Spleen (tissue), 11 donors: ENCODE measurements around the gene MEST. TPM values are rescaled to one million over a fixed set of nuclear protein-coding genes. Genes with fewer than 3 reads are reported as not detected.

ENCODE experiments used
- DNase-seq: peaks from one replicate; pipeline ENCODE4 v3.0.0-alpha.2; 2020
- H3K27ac ChIP-seq, 8 donors: fragments of 200-600 bp; sonication (generic) in 7 of 8; 1 replicate in 4 of 8; 2 replicates in 4 of 8; pipeline versions ENCODE4 v1.5.0 to v1.8.0; 2016 to 2021; ENCODE audit warnings: inconsistent platforms in 4 of 8, mild to moderate bottlenecking in 4 of 8, moderate library complexity in 1 of 8
- H3K27me3 ChIP-seq, 7 donors: fragments of 200-600 bp; sonication (generic) in 6 of 7; replicated peaks in 1 of 7; 1 replicate in 4 of 7; 2 replicates in 3 of 7; pipeline versions ENCODE4 v1.5.0 to v1.8.0; 2016 to 2021; ENCODE audit warnings: inconsistent platforms in 3 of 7, mild to moderate bottlenecking in 1 of 7
- H3K36me3 ChIP-seq, 6 donors: fragments of 200-600 bp; sonication (generic) in 5 of 6; 1 replicate in 4 of 6; 2 replicates in 2 of 6; pipeline versions ENCODE4 v1.5.0 to v1.8.0; 2016 to 2021; ENCODE audit warnings: inconsistent platforms in 2 of 6
- H3K4me1 ChIP-seq, 6 donors: fragments of 200-600 bp; sonication (generic) in 5 of 6; 1 replicate in 3 of 6; 2 replicates in 3 of 6; pipeline versions ENCODE4 v1.5.0 to v1.8.0; 2016 to 2021; ENCODE audit warnings: inconsistent platforms in 3 of 6
- H3K4me3 ChIP-seq, 8 donors: fragments of 200-600 bp; sonication (generic) in 7 of 8; 1 replicate in 4 of 8; 2 replicates in 4 of 8; pipeline versions ENCODE4 v1.5.0 to v1.8.0; 2016 to 2021; ENCODE audit warnings: inconsistent platforms in 4 of 8, mild to moderate bottlenecking in 4 of 8, moderate library complexity in 2 of 8
- H3K9me3 ChIP-seq, 8 donors: fragments of 200-600 bp; sonication (generic) in 7 of 8; 1 replicate in 4 of 8; 2 replicates in 4 of 8; pipeline versions ENCODE4 v1.5.0 to v1.8.0; 2016 to 2021; ENCODE audit warnings: inconsistent platforms in 4 of 8
- CTCF ChIP-seq, 11 experiments: fragments of 200-600 bp in 7 of 11; fragments of 450-650 bp in 4 of 11; sonication (generic) in 4 of 11; IDR thresholded peaks in 8 of 11; conservative IDR thresholded peaks in 3 of 11; 1 replicate in 7 of 11; 2 replicates in 4 of 11; pipeline versions ENCODE4 v1.4.0 to v1.8.0; 2016 to 2021; ENCODE audit warnings: antibody characterized with exemption in 11 of 11, inconsistent platforms in 4 of 11, mild to moderate bottlenecking in 1 of 11
- POLR2A ChIP-seq, 3 donors: fragments of 450-650 bp; IDR thresholded peaks; one replicate each; pipeline ENCODE4 v1.5.1; 2017; ENCODE audit warnings: antibody characterized with exemption in 3 of 3, mild to moderate bottlenecking in 1 of 3
- POLR2AphosphoS5 ChIP-seq, 3 donors: sonication (generic); formaldehyde crosslinking; IDR thresholded peaks; one replicate each; pipeline ENCODE4 v1.5.1; 2017; ENCODE audit warnings: antibody characterized with exemption in 3 of 3
- WGBS, 5 donors: extraction: QIAGEN DNeasy Blood & Tissue Kit in 3 of 5; methylation state at CpG; one replicate each; pipeline versions ENCODE4 v1.1.5 to v1.1.7; 2013 to 2018; 5-methylcytosine and 5-hydroxymethylcytosine counted together
- intact Hi-C: fragments of 100-400 bp; cut with DNase I; formaldehyde crosslinking; loops from one replicate; pipeline ENCODE4 v1.15.0; 2023; ENCODE audit warnings: low total_unique reads
- polyA plus RNA-seq, 3 donors: library from polyadenylated mRNA; stranded (reverse); fragments of 200-250 nt; gene quantifications; one replicate each; pipeline ENCODE4 v1.2.1, GENCODE V29; 2013
- total RNA-seq, 7 donors: library from RNA; depleted of rRNA in 3 of 7; stranded (reverse); fragments of >200 nt in 3 of 7; fragmentation: NEBNext Ultra II Directional in 4 of 7; extraction: Animal tissue kit (Norgen Biotek cat#: 25700) in 4 of 7; gene quantifications; one replicate each; pipeline versions ENCODE4 v1.1.0 to v1.2.1, GENCODE V29; 2016 to 2021
- donor health status: healthy with polysubstance abuse.
- donor health status: DM: no; HTN: no; CAD: no; lungs with moderate emphysema.
- donor health status: DM: no; HTN: no; CAD: no.
- donor health status: Bipolar disorder and iron deficiency.
- donor health status: healthy.
- donor health status: DM: no; HTN: no; CAD: no.
- donor health status: DM: yes; HTN: yes; CAD: no.

MEST gene
- total and polyA plus RNA-seq, 10 donors, result 11.2 to 198 (median 98.2) TPM

GRCh38 chr7:130486954-130487436 lies 4.9 kb upstream of the MEST start:
- peaks cover 8 to 59% (median 29%) of the 10 kb centered on the region in 6 donors for H3K4me1 ChIP-seq
- DNase-seq, result no peak
- WGBS, 5 donors, result 5 to 18% (median 10%) methylated on average over 6 of the region's 6 CpGs
- H3K36me3 ChIP-seq, result no peaks in the 10 kb centered on the region
- peak overlapping the region; percentile 48 to 78 (median 50) for H3K4me3 ChIP-seq
- H3K27me3 ChIP-seq, result peaks cover 0 to 42% (median 3%) of the 10 kb centered on the region in 7 donors
- intact Hi-C loops, result no loop called here
- peak overlapping the region in 7 of 8 donors; percentile 41 to 80 (median 61) for H3K27ac ChIP-seq
- TF ChIP-seq POLR2AphosphoS5 (IDR thresholded peaks at IDR 0.05), result no peak
- no peak for TF ChIP-seq CTCF (IDR thresholded peaks at IDR 0.05 in 8 of 11, conservative IDR thresholded peaks at IDR 0.05 in 3 of 11)
- no peaks in the 10 kb centered on the region for H3K9me3 ChIP-seq

GRCh38 chr7:130488392-130489139 lies 3.3 kb upstream of the MEST start:
- Histone ChIP-seq H3K4me1 (peaks cover 8 to 75% (median 37%) of the 10 kb centered on the region in 6 donors), H3K36me3 (no peaks in the 10 kb centered on the region), H3K27ac (peak overlapping the region in 4 of 8 donors; percentile 1 to 66 (median 23)), H3K4me3 (no peak overlapping the region), H3K9me3 (peaks cover 0 to 12% (median 5%) of the 10 kb centered on the region in 8 donors), H3K27me3 (peaks cover 0 to 52% (median 6%) of the 10 kb centered on the region in 7 donors)
- no peak for DNase-seq
- 74 to 87% (median 80%) methylated on average over 7 of the region's 7 CpGs for WGBS, 5 donors
- intact Hi-C loops, result no loop called here
- TF ChIP-seq POLR2AphosphoS5 (IDR thresholded peaks at IDR 0.05) (no peak), POLR2A (IDR thresholded peaks at IDR 0.05) (no peak), CTCF (IDR thresholded peaks at IDR 0.05 in 8 of 11, conservative IDR thresholded peaks at IDR 0.05 in 3 of 11) (no peak)

GRCh38 chr7:130489140-130489983 lies 2.5 kb upstream of the MEST start:
- H3K27ac ChIP-seq, result peak overlapping the region in 6 of 8 donors; percentile 11 to 66 (median 42)
- H3K4me1 ChIP-seq, result peaks cover 8 to 75% (median 39%) of the 10 kb centered on the region in 6 donors
- peaks cover 0 to 59% (median 6%) of the 10 kb centered on the region in 7 donors for H3K27me3 ChIP-seq
- WGBS, 5 donors, result 64 to 83% (median 80%) methylated on average over 10 of the region's 10 CpGs
- intact Hi-C loops, result no loop called here
- no peak for DNase-seq
- no peaks in the 10 kb centered on the region for H3K36me3 ChIP-seq
- no peak for TF ChIP-seq POLR2A (IDR thresholded peaks at IDR 0.05)
- TF ChIP-seq CTCF (IDR thresholded peaks at IDR 0.05 in 8 of 11, conservative IDR thresholded peaks at IDR 0.05 in 3 of 11), result no peak
- TF ChIP-seq POLR2AphosphoS5 (IDR thresholded peaks at IDR 0.05), result no peak
- H3K4me3 ChIP-seq, result no peak overlapping the region
- H3K9me3 ChIP-seq, result peaks cover 0 to 12% (median 5%) of the 10 kb centered on the region in 8 donors
